ENCODE measurements around the gene ITGB5.

The ITGB5 gene

DNA sequence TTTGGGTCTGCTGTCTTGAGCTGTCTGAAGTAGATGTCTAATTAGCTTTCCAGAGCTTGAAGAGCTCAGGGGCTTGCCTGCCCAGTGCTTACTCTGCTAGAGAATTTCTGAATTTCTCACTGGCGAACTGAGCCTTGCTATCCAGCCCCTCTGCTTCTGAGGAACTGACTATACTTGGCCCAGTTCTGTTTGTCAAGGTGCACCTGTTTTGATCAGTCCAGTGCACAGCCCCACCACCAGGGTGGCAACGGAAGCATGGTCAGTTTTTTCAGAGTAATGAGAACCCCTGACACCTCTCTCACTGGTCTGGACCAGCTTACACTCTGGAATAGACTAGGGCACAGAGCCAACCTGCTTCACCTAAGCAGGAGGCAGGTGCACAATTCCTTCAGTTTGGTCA, 25.2 kb downstream of the ITGB5 start:
- DNase-seq: no peak

DNA sequence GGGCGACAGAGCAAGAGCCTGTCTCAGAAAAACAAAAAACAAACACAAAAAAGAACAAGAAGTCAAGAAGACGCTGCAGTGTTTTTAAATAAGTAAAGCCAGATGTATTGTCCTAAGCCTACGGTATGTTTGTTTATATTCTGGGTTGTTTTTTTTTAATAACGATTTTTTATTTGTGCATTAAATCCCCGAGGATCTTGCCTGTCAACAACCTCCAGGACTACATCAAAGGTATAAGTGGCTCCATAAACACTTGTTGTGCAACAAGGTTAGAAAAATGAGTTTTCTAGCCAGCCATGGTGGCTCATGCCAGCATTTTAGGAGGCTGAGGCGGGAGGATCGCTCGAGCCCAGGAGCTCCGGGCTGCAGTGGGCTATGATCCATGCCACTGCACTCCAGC, 26.1 kb downstream of the ITGB5 start:
- no peak for DNase-seq

DNA sequence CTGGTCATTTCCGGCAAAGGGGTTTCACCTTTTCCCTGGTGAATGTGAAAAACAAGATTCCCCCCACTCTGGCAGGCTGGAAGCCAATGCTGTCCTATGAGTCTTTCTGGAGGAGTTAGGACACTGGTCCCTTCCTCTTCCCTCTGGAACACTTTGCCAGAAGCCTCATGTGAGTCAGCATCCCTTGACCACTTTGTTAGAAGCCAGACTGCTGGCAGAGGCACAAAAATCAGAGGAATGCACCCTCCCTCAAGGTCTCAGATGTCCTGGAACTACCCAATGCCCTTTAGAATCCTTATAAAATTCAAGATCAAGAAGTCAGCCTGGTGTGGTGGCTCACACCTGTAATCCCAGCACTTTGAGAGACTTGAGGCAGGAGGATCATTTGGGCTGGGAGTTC, 26.6 kb downstream of the ITGB5 start:
- peak; percentile 98 for DNase-seq

DNA sequence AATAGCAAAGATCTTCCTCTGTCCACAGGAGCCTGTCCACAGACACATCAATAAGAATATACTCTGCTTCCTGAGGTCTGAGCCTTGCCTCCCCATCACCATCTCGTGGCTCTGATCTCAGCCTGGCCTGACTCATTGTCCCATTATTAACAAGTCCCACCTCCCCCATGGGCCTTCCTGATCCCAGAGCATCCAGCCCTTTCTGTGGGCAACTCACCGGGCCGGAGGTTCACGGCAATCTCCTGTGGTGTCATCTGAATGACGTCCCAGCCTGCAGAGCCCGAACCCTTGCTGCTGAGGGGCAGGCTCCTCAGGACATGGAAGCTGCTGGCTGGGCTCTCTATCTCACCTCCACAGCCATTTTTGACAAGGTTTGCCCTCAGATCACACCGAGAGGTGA, 28.1 kb downstream of the ITGB5 start:
- DNase-seq: peak; percentile 79

DNA sequence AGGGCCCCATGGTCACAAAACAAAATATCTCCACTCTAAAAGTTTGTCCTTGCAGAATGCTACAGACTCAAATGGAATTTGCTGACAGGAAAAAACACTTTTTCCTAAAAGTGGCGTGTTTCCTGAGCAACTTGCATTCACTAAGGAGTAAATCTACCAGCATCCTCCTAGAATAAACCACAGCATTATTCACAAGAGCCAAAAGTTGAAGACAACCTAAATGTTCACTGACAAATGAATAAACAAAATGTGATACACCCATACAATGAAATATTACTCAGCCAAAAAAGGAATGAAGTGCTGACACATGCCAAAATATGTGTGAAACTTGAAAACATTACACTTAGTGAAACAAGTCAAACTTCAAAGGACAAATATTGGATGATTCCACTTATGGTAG, 28.9 kb downstream of the ITGB5 start:
- peak; percentile 71 for DNase-seq

DNA sequence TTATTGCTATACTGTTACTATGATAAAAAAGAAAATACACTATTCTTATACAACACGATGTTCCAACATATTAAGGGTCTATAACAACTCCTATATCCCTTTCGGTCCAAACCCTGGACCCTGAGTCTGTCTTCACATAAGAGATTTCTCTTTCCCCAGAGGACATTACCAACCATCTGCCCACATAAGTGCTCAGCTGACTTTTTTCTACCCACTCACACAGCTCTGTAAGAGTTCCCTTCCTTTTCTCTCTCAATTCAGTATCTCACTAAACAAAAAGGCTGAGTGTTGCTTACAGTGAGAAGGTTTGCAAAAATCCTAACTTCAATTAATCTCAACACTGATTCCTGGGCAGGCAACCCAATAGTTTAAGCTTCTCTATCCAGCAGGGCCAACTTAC, 30.5 kb downstream of the ITGB5 start:
- no peak for DNase-seq

DNA sequence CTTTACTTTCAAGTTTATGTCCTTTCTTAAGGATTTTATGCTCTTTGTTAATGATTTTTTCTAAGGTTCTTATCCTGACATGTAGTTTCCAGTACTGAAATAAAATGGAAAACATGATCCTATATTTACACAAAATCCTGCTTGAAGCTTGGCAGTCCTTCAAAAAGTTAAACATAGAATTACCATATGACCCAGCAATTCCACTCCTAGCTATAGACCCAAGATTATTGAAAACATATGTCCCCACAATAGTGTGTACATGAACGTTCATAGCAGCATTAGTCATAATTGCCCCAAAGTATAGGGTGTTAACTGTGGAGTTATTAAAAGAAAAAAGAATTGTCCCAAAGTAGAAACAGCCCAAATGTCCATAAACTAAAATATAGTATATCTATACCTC, 33.2 kb downstream of the ITGB5 start:
- peak; percentile 95 for DNase-seq

DNA sequence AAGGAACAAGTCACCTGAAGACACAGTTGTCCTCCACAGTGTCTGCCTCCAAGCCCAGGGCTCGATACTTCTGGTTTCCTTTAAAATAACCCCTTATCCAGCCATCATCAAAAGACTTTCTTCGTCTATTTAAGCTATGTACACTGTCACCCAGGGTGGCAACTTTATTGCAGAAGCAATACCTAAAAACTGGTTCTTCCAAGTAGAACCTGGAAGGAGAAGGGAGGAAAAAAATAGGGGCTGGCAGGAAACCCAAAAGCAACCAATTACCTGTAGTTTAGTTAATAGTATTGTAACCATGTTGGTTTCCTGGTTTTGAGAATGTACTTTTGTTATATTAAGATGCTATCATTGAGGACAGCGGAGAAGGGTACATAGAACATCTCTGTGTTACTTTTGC, 33.7 kb downstream of the ITGB5 start:
- DNase-seq: no peak

DNA sequence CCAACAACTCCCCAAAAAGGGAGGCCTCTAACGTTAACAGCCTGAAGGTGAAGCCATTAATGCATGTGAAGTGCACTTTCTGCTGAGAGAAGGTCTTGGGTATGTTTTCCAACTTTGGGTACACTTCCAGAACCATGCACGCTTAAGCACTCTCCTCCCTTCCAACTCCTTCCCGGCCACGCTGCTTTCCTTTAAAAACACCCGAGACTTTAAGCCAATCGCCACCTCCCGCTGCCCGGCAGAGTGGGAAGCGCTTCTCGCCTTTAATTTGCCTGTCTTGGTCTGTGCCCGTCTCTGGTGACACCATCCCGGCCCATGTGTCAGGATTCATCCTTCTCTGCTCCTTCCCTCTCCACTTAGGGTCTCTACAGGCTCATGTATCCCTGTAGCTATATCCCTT, 35.3 kb downstream of the ITGB5 start:
- no peak for DNase-seq

DNA sequence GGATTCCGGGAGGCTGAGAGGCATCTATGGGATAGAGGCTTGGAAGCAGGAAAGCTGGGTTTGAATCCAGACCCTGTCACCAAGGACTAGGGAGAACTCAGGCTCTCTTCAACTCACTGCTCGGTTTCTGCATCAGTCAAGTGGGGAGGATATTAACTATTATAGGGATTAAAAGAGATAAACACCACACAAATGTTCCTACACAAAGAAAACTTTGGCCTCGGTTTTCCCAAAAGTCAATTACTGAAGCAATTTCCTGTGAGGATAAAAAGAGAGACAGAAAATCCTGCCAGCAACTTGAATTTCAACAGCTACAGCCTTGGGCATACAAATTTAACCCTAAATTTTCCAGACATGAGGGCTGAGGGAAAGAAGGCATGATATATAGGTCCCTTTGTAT, 36.0 kb downstream of the ITGB5 start:
- DNase-seq: peak; percentile 22

DNA sequence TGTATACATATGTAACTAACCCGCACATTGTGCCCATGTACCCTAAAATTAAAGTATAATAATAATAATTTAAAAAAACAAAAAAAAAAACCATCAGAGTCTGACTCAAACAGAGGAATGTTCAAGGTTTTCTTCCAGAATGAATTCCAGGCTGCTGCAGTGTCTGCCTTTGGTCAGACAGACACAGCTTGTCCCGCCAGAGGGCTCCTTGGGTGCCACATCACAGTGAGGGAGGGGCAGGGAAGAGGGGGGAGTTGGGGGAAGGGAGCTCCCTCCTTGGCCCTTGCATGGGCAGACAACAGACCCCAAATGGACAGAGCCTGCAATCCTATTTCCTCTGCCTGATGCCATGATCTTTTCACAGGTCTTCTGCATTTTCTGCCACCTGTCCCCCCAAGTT, 36.5 kb downstream of the ITGB5 start:
- DNase-seq: peak; percentile 92

DNA sequence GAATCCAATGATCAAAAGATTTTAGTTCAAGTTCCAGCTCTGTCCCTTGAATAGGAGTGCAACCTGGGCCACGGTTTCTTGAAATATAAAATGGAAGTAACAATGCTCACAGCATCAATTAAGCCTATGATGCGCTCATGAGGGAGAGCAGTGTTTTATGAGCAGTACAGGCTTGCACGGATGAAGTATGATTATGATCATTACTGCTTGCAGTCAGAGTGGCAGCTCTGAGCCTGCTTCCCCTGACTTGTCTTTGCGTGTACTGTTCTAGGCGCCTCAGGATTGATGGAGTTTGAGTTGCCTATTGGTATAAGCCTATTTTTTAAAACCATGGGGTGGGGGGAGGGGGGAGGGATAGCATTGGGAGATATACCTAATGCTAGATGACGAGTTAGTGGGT, 37.0 kb downstream of the ITGB5 start:
- peak; percentile 29 for DNase-seq

DNA sequence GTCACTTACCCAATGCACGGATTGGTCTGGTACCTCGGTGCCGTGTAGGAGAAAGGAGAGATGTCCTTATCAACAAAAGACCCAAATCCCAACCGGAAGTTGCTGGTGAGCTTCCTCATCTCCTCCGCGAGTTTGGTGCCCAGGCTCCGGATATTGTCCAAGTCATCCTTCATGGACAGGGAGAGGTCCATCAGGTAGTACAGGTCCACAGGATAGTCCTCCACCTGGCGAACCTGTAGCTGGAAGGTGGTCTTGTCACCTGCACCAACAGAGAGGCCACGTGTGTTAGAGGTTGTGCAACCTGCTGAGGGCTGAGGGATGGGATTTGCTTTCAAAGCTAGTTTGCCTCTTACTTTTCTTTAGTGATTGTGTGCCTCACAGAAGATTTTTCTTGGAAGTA, 38.9 kb downstream of the ITGB5 start:
- no peak for DNase-seq

DNA sequence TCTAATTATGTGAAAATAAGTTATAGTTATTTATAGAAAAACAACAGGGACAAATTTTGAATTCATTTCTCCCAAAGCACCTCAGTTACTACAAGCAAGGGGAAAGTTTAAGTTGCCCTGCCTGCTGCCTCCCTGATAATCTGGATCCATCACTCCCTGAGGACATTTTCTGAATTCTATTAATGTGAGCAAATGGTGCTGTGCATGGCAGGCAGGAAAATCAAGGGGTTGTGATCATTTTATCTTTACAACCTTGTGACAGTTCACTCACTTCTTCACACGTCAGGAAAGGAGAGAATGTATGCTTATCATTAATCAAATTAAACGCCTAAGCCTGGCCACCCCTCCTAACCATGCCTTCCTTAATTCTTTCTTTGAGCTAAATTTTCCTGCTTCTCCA, 39.3 kb downstream of the ITGB5 start:
- no peak for DNase-seq

DNA sequence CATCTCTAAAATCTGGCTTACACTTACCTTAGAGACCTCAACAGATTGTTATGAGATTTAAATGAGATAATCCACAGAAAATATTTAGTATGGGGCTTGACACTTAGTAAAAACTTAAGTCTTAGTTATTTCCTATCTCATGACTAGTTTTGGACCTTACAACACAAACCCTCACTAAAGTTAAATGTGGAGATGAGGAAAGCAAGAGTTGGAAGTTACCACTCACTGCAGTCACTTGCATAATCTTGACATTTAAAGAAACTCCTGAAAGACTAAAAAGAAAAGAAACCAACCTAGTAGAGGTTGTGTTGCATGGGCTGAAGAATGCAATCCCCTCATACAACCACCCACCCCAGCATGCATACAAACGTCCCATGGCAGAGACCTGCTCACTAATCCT, 40.1 kb downstream of the ITGB5 start:
- no peak for DNase-seq

DNA sequence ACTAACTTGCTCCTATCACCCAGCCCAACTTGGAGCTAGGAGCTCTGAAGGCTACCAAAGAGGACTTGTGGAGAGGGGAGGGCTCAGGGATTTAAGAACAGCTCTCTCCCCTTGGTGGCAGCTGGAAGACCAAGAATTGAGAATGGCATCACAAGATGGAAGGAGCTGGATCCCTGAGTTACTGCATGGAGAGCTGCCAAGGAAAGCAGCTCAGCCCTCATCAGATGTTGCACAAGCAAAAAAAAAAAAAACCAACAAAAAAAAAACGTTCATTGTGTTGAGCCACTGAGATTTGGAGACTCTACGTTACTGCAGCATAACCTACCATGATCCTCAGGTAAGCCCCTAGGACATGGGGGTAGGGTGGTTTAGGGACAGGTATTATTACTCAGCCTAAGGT, 41.0 kb downstream of the ITGB5 start:
- DNase-seq: peak; percentile 82

DNA sequence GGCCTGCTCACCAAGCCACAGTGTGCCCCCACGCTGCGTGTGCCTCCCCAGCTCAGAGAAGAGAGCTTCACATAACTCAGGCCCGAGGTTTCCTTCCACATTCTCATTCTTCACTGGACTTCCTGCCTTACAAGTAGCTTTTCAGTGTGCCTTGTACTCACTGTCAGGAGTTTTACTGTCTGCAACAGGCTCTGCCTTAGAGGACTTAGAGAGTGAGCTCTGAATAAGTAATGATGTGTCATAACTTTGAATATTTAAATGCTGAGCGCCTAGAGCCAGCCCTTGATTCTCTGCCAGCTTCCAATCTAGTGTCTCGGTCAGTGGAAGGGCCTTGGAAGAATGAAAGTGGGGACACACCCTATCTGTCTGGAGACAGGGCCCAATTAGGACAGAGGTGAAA, 41.8 kb downstream of the ITGB5 start:
- DNase-seq: peak; percentile 95

DNA sequence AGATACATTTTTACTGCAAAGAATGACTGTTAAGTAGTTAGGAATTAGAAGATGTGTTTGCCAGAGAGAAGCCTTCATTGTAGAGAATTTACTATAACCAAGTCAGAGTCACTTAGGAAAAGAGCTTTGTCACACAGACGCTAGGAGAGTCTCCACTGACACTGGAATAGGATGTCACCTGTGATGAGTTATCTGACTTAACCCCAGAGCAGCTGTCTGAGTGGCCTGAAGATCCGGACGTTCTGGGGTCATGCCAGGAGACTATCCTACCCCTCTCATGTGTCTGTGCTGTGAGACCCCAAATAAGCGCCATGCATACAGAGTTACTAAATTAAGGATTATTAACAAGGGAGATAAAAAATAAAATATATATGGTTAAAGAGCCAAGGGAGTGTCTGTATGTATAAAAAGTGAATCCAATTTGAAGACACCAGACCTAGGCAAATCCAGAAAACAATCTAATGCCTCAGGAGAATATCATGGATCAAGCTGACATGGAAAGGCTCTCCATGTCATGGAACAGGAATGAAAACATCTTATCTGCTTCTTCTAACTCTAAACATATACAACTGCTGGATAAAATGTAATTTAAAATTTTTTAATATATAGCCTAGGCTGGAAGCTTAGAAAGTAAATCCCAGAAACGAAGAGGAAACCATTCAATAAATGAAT, 43.5 kb downstream of the ITGB5 start:
- DNase-seq: no peak

DNA sequence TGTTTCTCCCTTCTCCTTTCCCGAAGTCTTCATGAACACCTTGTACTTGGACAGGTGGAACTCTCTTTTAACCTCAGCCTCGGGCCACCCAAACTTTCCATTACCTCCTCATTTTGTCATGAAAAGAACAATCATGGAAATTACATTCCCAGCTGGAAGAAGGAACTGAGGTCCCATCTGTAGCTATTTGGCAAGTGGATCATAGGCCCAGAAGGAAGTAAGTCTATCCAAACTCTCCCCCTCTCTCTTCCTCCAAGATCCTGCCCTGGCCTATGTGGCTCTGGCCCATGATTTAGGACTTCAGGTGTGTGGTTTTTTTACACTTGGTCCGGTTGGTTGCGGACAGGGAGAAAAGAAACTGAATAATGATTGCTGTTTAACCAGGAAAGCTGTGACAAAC, 44.1 kb downstream of the ITGB5 start:
- DNase-seq: no peak

DNA sequence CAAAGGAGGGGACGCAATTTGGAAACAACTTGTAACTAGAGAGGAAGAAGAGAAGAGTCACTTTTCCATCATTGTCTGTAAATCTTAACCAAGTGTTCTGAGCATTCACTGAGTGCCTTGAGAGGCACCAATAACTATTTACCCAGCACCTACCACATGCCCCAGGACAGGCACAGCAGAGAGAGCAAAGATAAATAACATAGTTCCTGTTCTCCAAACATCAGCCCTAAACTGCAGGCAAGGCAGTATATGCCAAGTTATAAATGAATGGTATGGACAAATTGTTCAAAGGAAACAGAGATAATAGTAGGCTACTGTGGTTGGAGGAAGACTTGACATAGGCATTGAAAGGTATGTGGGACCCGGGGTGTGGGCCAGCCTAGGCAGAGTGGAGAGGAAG, 45.6 kb downstream of the ITGB5 start:
- DNase-seq: no peak

DNA sequence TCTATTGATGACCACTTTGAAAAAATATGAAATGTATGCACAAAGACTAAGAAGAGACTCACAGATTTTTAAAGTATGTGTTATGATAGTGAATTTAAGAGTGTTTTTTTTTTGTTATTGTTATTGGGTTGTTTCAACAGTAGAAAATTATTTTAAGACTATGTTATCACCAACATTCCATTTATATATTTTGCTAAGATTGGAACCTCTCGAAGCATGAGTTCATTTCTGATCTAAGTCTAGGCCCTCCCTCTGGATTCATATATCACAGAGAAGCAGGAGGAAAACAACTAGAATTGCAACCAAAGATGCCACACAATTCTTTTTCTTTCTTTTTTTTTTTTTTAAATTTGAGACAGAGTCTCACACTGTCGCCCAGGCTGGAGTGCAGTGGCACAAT, 46.8 kb downstream of the ITGB5 start:
- peak; percentile 70 for DNase-seq

DNA sequence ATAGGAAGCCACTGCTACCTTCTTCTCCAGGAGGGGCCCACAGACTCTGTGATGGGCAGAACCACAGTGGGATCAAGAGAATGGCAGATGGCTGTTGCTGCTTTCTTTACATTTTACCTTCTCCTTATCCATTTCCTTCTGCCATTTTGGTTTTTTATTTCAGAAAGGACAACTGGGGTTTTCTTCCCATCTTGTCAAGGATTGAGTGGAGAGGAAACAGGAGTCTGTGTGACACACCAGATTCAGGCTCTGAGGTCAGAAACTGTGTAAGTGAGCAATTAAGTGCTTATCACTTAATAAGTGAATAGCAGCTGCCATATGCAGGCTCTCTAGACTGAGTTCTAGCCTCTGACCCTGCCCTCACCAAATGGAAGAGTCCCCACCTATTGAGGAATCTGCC, 47.3 kb downstream of the ITGB5 start:
- DNase-seq: no peak

DNA sequence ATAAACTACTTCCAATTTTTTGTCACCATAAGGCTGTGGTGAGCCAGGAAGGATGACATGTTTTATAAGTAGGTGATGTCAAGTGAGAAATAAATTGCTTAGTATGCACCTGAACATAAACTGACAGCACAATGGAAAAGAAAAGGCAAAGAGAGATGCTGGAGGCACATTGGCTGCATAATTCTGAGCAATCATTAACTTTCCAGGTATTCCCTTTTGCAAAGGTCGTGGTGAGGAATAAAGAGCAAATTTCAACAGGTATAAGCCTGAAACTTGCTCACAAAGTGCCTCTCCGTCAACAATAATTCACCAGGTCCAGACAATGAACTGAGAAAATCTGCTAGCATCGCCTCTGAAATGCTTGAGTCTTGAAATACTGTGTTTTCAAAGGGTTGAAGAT, 48.2 kb downstream of the ITGB5 start:
- no peak for DNase-seq

DNA sequence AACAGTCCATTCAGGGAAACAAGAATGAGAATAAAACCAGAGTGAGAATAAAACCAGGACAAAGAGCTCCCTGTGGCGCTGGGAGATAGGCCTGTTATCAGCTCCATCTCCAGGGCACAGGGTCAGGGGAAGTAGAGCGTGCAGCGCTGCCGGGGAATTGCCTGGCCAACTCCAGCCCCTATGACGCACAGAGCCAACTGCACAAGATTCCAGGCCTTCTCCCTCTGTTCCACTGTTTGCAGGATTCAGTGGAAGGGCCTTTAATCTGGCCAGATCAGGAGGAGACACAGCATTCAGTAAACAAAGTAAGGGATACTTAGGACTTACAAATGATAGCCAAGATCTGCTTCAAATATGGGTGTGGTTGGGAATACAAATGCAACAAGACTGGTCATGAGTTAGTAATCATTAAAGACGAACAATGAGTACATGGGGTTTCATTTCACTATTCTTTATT, 49.4 kb downstream of the ITGB5 start:
- DNase-seq: peak; percentile 44

DNA sequence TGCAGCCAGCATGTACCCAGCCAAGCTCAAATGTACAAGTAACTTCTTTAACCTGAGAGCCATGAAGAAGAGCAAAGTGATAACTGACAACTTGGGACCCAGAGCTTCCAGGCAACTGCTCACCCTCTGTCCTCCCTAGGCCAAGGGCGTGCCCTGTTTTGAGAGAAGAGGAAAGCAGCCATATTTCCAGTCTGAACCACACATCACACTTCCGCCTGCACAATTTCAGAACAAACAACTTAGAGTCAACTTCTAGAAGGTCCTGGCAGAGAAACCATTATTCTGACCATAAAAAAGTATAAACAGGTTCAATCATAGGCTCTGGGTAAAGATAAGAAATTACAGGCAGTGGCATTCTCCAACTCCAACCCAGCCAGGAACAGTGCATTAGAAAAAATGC, 50.1 kb downstream of the ITGB5 start:
- DNase-seq: no peak
